KMS-11 (cell line): Measurements from ENCODE around the gene NUP93.

Source experiments
- H2AFZ ChIP-seq: fragments of 200-600 bp; sonication (generic); 2 replicates; pipeline ENCODE4 v1.6.1; 2016; ENCODE audit warnings: antibody characterized with exemption, mixed run types, low read depth
- H3K27ac ChIP-seq: fragments of 200-600 bp; sonication (generic); 2 replicates; pipeline ENCODE4 v1.6.1; 2016; ENCODE audit warnings: mild to moderate bottlenecking, mixed run types
- H3K27me3 ChIP-seq: fragments of 200-600 bp; sonication (generic); 2 replicates; pipeline ENCODE4 v1.6.1; 2017; ENCODE audit warnings: mild to moderate bottlenecking, low read depth, mixed run types, moderate library complexity; ENCODE audit not compliant: insufficient read depth
- H3K36me3 ChIP-seq: fragments of 200-600 bp; sonication (generic); 2 replicates; pipeline ENCODE4 v1.6.1; 2017; ENCODE audit warnings: mild to moderate bottlenecking, mixed run types; ENCODE audit not compliant: insufficient read depth
- H3K4me1 ChIP-seq: fragments of 200-600 bp; sonication (generic); 2 replicates; pipeline ENCODE4 v1.6.1; 2016; ENCODE audit warnings: mild to moderate bottlenecking, low read depth, mixed run types; ENCODE audit not compliant: poor library complexity, severe bottlenecking
- H3K4me2 ChIP-seq: fragments of 200-600 bp; sonication (generic); 2 replicates; pipeline ENCODE4 v1.7.0; 2016; ENCODE audit warnings: mild to moderate bottlenecking, mixed run types
- H3K4me3 ChIP-seq: fragments of 200-600 bp; sonication (generic); IDR thresholded peaks from 2 replicates; pipeline ENCODE4 v1.6.1; 2017; ENCODE audit warnings: low read depth, low read length, mixed read lengths; ENCODE audit not compliant: insufficient read depth
- H3K79me2 ChIP-seq: fragments of 200-600 bp; sonication (generic); 2 replicates; pipeline ENCODE4 v1.6.1; 2016; ENCODE audit warnings: low read depth, mixed run types; ENCODE audit not compliant: insufficient read depth
- H3K9ac ChIP-seq: fragments of 200-600 bp; sonication (generic); 2 replicates; pipeline ENCODE4 v1.6.1; 2016; ENCODE audit warnings: mild to moderate bottlenecking, mixed run types
- H4K20me1 ChIP-seq: fragments of 200-600 bp; sonication (generic); 2 replicates; pipeline ENCODE4 v1.6.1; 2016; ENCODE audit warnings: mild to moderate bottlenecking, mixed run types; ENCODE audit not compliant: insufficient read depth
- TF ChIP-seq, protein P1 (sequence below): fragments of 200-600 bp; sonication (generic); conservative IDR thresholded peaks from 2 replicates; pipeline ENCODE4 v1.6.1; 2017; ENCODE audit warnings: low read depth, mild to moderate bottlenecking, antibody characterized with exemption, low read length, moderate library complexity, mixed read lengths

The NUP93 gene

GRCh38 chr16:56695246-56695645, 34.7 kb upstream of the NUP93 start:
- Histone ChIP-seq H3K9ac (no peak overlapping the region), H3K27ac (no peak overlapping the region), H3K4me1 (no peaks in the 10 kb centered on the region), H3K27me3 (no peaks in the 10 kb centered on the region), H2AFZ (no peak overlapping the region), H3K36me3 (no peaks in the 10 kb centered on the region), H3K79me2 (no peaks in the 10 kb centered on the region), H3K4me2 (no peak overlapping the region), H4K20me1 (no peaks in the 10 kb centered on the region), H3K4me3 (no peak overlapping the region)
- TF ChIP-seq, protein P1, sequence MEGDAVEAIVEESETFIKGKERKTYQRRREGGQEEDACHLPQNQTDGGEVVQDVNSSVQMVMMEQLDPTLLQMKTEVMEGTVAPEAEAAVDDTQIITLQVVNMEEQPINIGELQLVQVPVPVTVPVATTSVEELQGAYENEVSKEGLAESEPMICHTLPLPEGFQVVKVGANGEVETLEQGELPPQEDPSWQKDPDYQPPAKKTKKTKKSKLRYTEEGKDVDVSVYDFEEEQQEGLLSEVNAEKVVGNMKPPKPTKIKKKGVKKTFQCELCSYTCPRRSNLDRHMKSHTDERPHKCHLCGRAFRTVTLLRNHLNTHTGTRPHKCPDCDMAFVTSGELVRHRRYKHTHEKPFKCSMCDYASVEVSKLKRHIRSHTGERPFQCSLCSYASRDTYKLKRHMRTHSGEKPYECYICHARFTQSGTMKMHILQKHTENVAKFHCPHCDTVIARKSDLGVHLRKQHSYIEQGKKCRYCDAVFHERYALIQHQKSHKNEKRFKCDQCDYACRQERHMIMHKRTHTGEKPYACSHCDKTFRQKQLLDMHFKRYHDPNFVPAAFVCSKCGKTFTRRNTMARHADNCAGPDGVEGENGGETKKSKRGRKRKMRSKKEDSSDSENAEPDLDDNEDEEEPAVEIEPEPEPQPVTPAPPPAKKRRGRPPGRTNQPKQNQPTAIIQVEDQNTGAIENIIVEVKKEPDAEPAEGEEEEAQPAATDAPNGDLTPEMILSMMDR = no peak

- no peak overlapping the region for H3K4me2 ChIP-seq
- no peaks in the 10 kb centered on the region for H3K36me3 ChIP-seq
- no peaks in the 10 kb centered on the region for H4K20me1 ChIP-seq
- peaks cover 5% of the 10 kb centered on the region for H3K4me1 ChIP-seq
- H3K79me2 ChIP-seq = no peaks in the 10 kb centered on the region
- no peak overlapping the region for H2AFZ ChIP-seq
- H3K4me3 ChIP-seq = no peak overlapping the region
- no peaks in the 10 kb centered on the region for H3K27me3 ChIP-seq
- TF ChIP-seq, protein P1 = no peak
- no peak overlapping the region for H3K9ac ChIP-seq
- H3K27ac ChIP-seq = no peak overlapping the region
Observed at GRCh38 chr16:56697456-56698155, 32.3 kb upstream of the NUP93 start.

DNA sequence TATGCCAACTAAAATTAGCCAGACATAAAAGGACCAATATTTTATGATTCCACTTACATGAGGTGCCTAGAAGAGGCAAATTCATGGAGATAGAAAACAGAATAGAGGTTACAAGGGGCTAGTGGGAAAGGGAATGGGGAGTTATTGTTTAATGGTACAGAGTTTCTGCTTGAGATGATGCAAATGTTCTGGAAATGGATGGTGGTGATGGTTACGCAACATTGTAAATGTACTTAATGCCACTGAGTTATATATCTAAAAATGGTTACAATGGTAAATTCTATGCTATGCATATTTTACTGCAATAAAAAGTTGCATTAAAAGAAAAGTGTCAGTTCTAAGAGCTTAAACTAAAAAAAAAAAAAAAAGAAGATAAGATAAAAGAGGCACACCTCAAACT, 29.7 kb upstream of the NUP93 start:
- H2AFZ ChIP-seq = no peak overlapping the region
- H3K4me3 ChIP-seq = no peak overlapping the region
- TF ChIP-seq, protein P1 = no peak
- H4K20me1 ChIP-seq = no peaks in the 10 kb centered on the region
- no peaks in the 10 kb centered on the region for H3K27me3 ChIP-seq
- no peaks in the 10 kb centered on the region for H3K36me3 ChIP-seq
- H3K4me2 ChIP-seq = no peak overlapping the region
- H3K4me1 ChIP-seq = peaks cover 6% of the 10 kb centered on the region
- no peak overlapping the region for H3K9ac ChIP-seq
- H3K79me2 ChIP-seq = no peaks in the 10 kb centered on the region
- no peak overlapping the region for H3K27ac ChIP-seq

- Histone ChIP-seq H3K4me2 (no peak overlapping the region), H4K20me1 (no peaks in the 10 kb centered on the region)
- TF ChIP-seq, protein P1 = no peak
Observed at GRCh38 chr16:56700631-56701030, 29.3 kb upstream of the NUP93 start.

More at GRCh38 chr16:56700631-56701030, 29.3 kb upstream of the NUP93 start:
- Histone ChIP-seq H2AFZ (no peak overlapping the region), H3K27ac (no peak overlapping the region), H3K9ac (no peak overlapping the region), H3K36me3 (no peaks in the 10 kb centered on the region), H3K27me3 (no peaks in the 10 kb centered on the region), H3K4me1 (peaks cover 6% of the 10 kb centered on the region), H3K4me3 (no peak overlapping the region), H3K79me2 (no peaks in the 10 kb centered on the region)
